SK-N-SH (cell line): Measurements from ENCODE around the gene SYNM. TPM values are rescaled to one million over a fixed set of nuclear protein-coding genes. Genes with fewer than 3 reads are reported as not detected.

ENCODE experiments used
- CTCF ChIA-PET: fragments of 300-600, 350-600 bp; formaldehyde crosslinking; extraction: SDS; loops from one replicate; lab custom pipeline; 2021; lab: Yijun Ruan, JAX
- POLR2A ChIA-PET: fragments of 350-600 bp; sonication (Branson Sonifier 250); formaldehyde crosslinking; extraction: SDS; loops from one replicate; lab custom pipeline; 2020; ENCODE audit warnings: antibody characterized with exemption, inconsistent platforms; lab: Yijun Ruan, JAX
- DNase-seq: peaks from one replicate; pipeline ENCODE4 v3.0.0; 2012
- H2AFZ ChIP-seq: fragments of 200-600 bp; sonication (generic); 2 replicates; pipeline ENCODE4 v1.8.1; 2016; ENCODE audit warnings: antibody characterized with exemption, mild to moderate bottlenecking, low read depth
- H3F3A ChIP-seq: fragments of 200-600 bp; sonication (generic); replicated peaks from 2 replicates; pipeline ENCODE3; 2016; ENCODE audit warnings: antibody characterized with exemption, mild to moderate bottlenecking; ENCODE audit not compliant: insufficient read depth
- H3K27ac ChIP-seq, 2 experiments: fragments of 200-500 bp in 1 of 2; fragments of 200-600 bp in 1 of 2; sonication (Bioruptor generic) in 1 of 2; sonication (generic), shearing (Covaris generic) in 1 of 2; 2 replicates each; pipeline versions ENCODE4 v1.5.1 to v1.6.1; 2014 to 2016; ENCODE audit warnings: low read depth in 2 of 2, inconsistent platforms in 1 of 2, low read length in 1 of 2, mild to moderate bottlenecking in 1 of 2, mixed read lengths in 1 of 2
- H3K27me3 ChIP-seq: fragments of 200-600 bp; sonication (generic), shearing (Covaris generic); 2 replicates; pipeline ENCODE4 v1.6.1; 2016; ENCODE audit warnings: mixed run types; ENCODE audit not compliant: insufficient read depth
- H3K36me3 ChIP-seq, 2 experiments: fragments of 200-500 bp in 1 of 2; fragments of 200-600 bp in 1 of 2; sonication (Bioruptor generic) in 1 of 2; sonication (generic) in 1 of 2; replicated peaks in 1 of 2; 2 replicates each; pipeline versions ENCODE3 to v1.5.1; 2014 to 2016; ENCODE audit warnings: low read length in 1 of 2, mild to moderate bottlenecking in 1 of 2; ENCODE audit not compliant: insufficient read depth in 2 of 2, control insufficient read depth in 1 of 2
- H3K4me1 ChIP-seq, 2 experiments: fragments of 200-500 bp in 1 of 2; fragments of 200-600 bp in 1 of 2; sonication (Bioruptor generic) in 1 of 2; sonication (generic), shearing (Covaris generic) in 1 of 2; 2 replicates each; pipeline versions ENCODE4 v1.5.1 to v1.6.1; 2014 to 2016; ENCODE audit warnings: low read depth in 1 of 2, low read length in 1 of 2, mixed run types in 1 of 2; ENCODE audit not compliant: insufficient read depth in 2 of 2, control insufficient read depth in 1 of 2
- H3K4me2 ChIP-seq: fragments of 200-600 bp; sonication (generic), shearing (Covaris generic); 2 replicates; pipeline ENCODE4 v1.6.1; 2017; ENCODE audit warnings: mixed run types
- H3K4me3 ChIP-seq, 2 experiments: fragments of 200-500 bp in 1 of 2; fragments of 200-600 bp in 1 of 2; sonication (Bioruptor generic) in 1 of 2; sonication (generic), shearing (Covaris generic) in 1 of 2; 2 replicates each; pipeline versions ENCODE4 v1.5.1 to v1.8.1; 2014 to 2016; ENCODE audit warnings: low read depth in 2 of 2, inconsistent platforms in 1 of 2, low read length in 1 of 2, mild to moderate bottlenecking in 1 of 2, mixed read lengths in 1 of 2, moderate library complexity in 1 of 2
- H3K79me2 ChIP-seq: fragments of 200-600 bp; sonication (generic); 2 replicates; pipeline ENCODE4 v1.8.1; 2017; ENCODE audit warnings: mild to moderate bottlenecking; ENCODE audit not compliant: insufficient read depth
- H3K9ac ChIP-seq: fragments of 200-600 bp; sonication (generic); 2 replicates; pipeline ENCODE4 v1.6.1; 2017; ENCODE audit warnings: mixed run types
- H3K9me2 ChIP-seq: fragments of 200-600 bp; sonication (generic); 2 replicates; pipeline ENCODE4 v1.6.1; 2017; ENCODE audit warnings: mixed run types
- H3K9me3 ChIP-seq: fragments of 200-600 bp; sonication (generic); 2 replicates; pipeline ENCODE4 v1.6.1; 2017; ENCODE audit warnings: mixed run types, mild to moderate bottlenecking, moderate library complexity
- H4K20me1 ChIP-seq: fragments of 200-600 bp; sonication (generic); 2 replicates; pipeline ENCODE4 v1.6.1; 2017; ENCODE audit warnings: mild to moderate bottlenecking, mixed run types; ENCODE audit not compliant: insufficient read depth
- ELF1 ChIP-seq: IDR thresholded peaks from 2 replicates; pipeline ENCODE4 v1.4.0; 2012
- FOSL2 ChIP-seq: IDR thresholded peaks from 2 replicates; pipeline ENCODE4 v1.4.0; 2012; ENCODE audit warnings: low read depth, mild to moderate bottlenecking, moderate library complexity, borderline replicate concordance
- GABPA ChIP-seq: IDR thresholded peaks from 2 replicates; pipeline ENCODE4 v1.4.0; 2012; ENCODE audit warnings: low read depth, mild to moderate bottlenecking
- GATA2 ChIP-seq: sonication (generic); formaldehyde crosslinking; IDR thresholded peaks from 2 replicates; pipeline ENCODE4 v1.5.0; 2020; ENCODE audit warnings: mild to moderate bottlenecking, missing genetic modification reagents
- JUND ChIP-seq: IDR thresholded peaks from 2 replicates; pipeline ENCODE4 v1.4.0; 2012
- MAX ChIP-seq: IDR thresholded peaks from 2 replicates; pipeline ENCODE4 v1.4.0; 2012; ENCODE audit warnings: low read depth
- NFIC ChIP-seq: IDR thresholded peaks from 2 replicates; pipeline ENCODE4 v1.4.0; 2012; ENCODE audit warnings: borderline replicate concordance
- NRF1 ChIP-seq: IDR thresholded peaks from 2 replicates; pipeline ENCODE4 v1.6.1; 2012; ENCODE audit warnings: low read depth, mild to moderate bottlenecking, low read length
- POLR2AphosphoS5 ChIP-seq: IDR thresholded peaks from 2 replicates; pipeline ENCODE4 v1.6.1; 2012; ENCODE audit warnings: low read depth, low read length
- RAD21 ChIP-seq: IDR thresholded peaks from 2 replicates; pipeline ENCODE4 v1.6.1; 2012; ENCODE audit warnings: mild to moderate bottlenecking, low read length
- RCOR1 ChIP-seq: fragments of 150-350 bp; IDR thresholded peaks from 2 replicates; pipeline ENCODE4 v1.6.1; 2017; ENCODE audit warnings: antibody characterized with exemption, low read length
- RFX5 ChIP-seq: IDR thresholded peaks from 2 replicates; pipeline ENCODE4 v1.6.1; 2012; ENCODE audit warnings: mild to moderate bottlenecking, improper control_type of control experiment, low read length
- RXRA ChIP-seq: IDR thresholded peaks from 2 replicates; pipeline ENCODE4 v1.4.0; 2012; ENCODE audit warnings: low read depth, mild to moderate bottlenecking, borderline replicate concordance
- SIN3A ChIP-seq: IDR thresholded peaks from 2 replicates; pipeline ENCODE4 v1.6.1; 2012; ENCODE audit warnings: low read depth, mild to moderate bottlenecking, low read length, moderate library complexity, borderline replicate concordance
- SMC3 ChIP-seq: IDR thresholded peaks from 2 replicates; pipeline ENCODE4 v1.6.1; 2012; ENCODE audit warnings: low read depth, low read length, improper control_type of control experiment
- TAF1 ChIP-seq: IDR thresholded peaks from 2 replicates; pipeline ENCODE4 v1.6.1; 2012; ENCODE audit warnings: low read depth, mild to moderate bottlenecking, low read length, moderate library complexity, borderline replicate concordance
- TCF12 ChIP-seq: IDR thresholded peaks from 2 replicates; pipeline ENCODE4 v1.4.0; 2012
- USF2 ChIP-seq: fragments of 150-350 bp; IDR thresholded peaks from 2 replicates; pipeline ENCODE4 v1.6.1; 2017; ENCODE audit warnings: antibody characterized with exemption, low read length, low read depth, borderline replicate concordance
- WGBS: methylation state at CpG from one replicate; pipeline ENCODE4 v1.1.6; 2017; ENCODE audit warnings: low lambda C conversion rate; 5-methylcytosine and 5-hydroxymethylcytosine counted together
- polyA plus RNA-seq, 3 experiments: library from polyadenylated mRNA; depleted of rRNA; stranded (reverse); fragments of >200 nt; gene quantifications; 2 replicates each; pipeline ENCODE4 v1.2.3, GENCODE V29; 2012

Gene SYNM
- polyA plus RNA-seq, 1 of the 3 experiments (the other 2 are of a cell fraction) = 5.0 TPM

GRCh38 chr15:99163271-99164062 lies 58.6 kb downstream of the SYNM start:
- Histone ChIP-seq H3K4me1 (no peaks in the 10 kb centered on the region), H3K27ac (no peak overlapping the region), H3K36me3 (no peaks in the 10 kb centered on the region), H3K4me3 (no peak overlapping the region), H3K9ac (no peak overlapping the region), H3K79me2 (no peaks in the 10 kb centered on the region), H3K27me3 (no peaks in the 10 kb centered on the region), H3K9me2 (no peaks in the 10 kb centered on the region), H3K9me3 (no peaks in the 10 kb centered on the region), H4K20me1 (no peaks in the 10 kb centered on the region), H2AFZ (no peak overlapping the region), H3F3A (no peaks in the 10 kb centered on the region), H3K4me2 (no peak overlapping the region)
- no peak for DNase-seq
- CTCF ChIA-PET = interaction anchor here (0.8 to 1.6 kb wide), 2 partner anchors 63 kb away, joined by 3 to 5 read pairs; no protein-coding TSS in a partner anchor
- POLR2A ChIA-PET = interaction anchor here (0.6 kb wide), 1 partner anchor 737 kb away, joined by 3 read pairs; no protein-coding TSS in a partner anchor
- 72% methylated on average over 4 of the region's 4 CpGs for WGBS
- TF ChIP-seq NRF1 (no peak), NFIC (no peak), SIN3A (no peak), FOSL2 (no peak), RCOR1 (no peak), TAF1 (no peak), USF2 (no peak), ELF1 (no peak), POLR2AphosphoS5 (no peak), RXRA (no peak), TCF12 (no peak), JUND (no peak), SMC3 (no peak), RAD21 (no peak), GABPA (no peak), MAX (no peak), RFX5 (no peak)

DNA sequence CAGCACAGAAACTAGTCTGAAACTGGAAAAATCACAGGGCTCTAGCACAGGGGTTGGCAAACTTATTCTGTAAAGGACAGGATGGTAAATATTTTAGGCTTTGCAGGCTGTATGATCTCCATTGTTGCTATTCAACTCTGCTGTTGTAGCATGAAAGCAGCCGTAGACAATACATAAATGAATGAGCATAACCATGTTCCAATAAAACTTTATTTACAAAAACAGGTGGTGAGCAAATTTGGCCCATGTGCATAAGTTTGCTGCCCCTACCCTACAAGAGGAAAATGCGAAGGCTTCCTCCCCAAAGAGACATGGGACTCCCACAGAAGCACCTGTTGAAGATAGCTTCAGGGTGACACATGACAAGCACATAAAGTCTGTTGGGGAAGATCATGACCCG lies 59.2 kb downstream of the SYNM start:
- Histone ChIP-seq H3K9ac (no peak overlapping the region), H3K4me1 (no peaks in the 10 kb centered on the region), H3F3A (no peaks in the 10 kb centered on the region), H3K36me3 (no peaks in the 10 kb centered on the region), H3K27me3 (no peaks in the 10 kb centered on the region), H2AFZ (no peak overlapping the region), H3K9me3 (no peaks in the 10 kb centered on the region), H4K20me1 (no peaks in the 10 kb centered on the region), H3K9me2 (no peaks in the 10 kb centered on the region), H3K79me2 (no peaks in the 10 kb centered on the region), H3K4me2 (no peak overlapping the region), H3K27ac (no peak overlapping the region), H3K4me3 (no peak overlapping the region)
- ChIA-PET CTCF (interaction anchor here (1.4 to 1.6 kb wide), 2 partner anchors 59 to 63 kb away, joined by 3 to 5 read pairs; no protein-coding TSS in a partner anchor), POLR2A (no interaction called here)
- no peak for DNase-seq
- TF ChIP-seq GATA2 (CRISPR knock-in tag) = no peak
- no peak for TF ChIP-seq RCOR1
- 85% methylated on average over 3 of the region's 3 CpGs for WGBS
